Measurements from ENCODE around the gene FREM3. TPM values are rescaled to one million over a fixed set of nuclear protein-coding genes. Genes with fewer than 3 reads are reported as not detected.

The FREM3 gene
- polyA plus RNA-seq, 6 donors from 2014 or later = not detected

GRCh38 chr4:143643399-143643798, 57.1 kb downstream of the FREM3 start:
- no peak for DNase-seq
- H3K4me3 Mint-ChIP-seq = no peak overlapping the region
- H3K27ac Mint-ChIP-seq = peak overlapping the region in 1 of 6 donors; percentile 11
- H3K9me3 Mint-ChIP-seq = peaks cover 19 to 37% (median 21%) of the 10 kb centered on the region in 7 donors
- ATAC-seq (ENCODE audit: low read depth in 2 of 2) = no peak
- peaks cover 14 to 23% of the 10 kb centered on the region in 2 donors for H3K36me3 Mint-ChIP-seq
- no peaks in the 10 kb centered on the region for H3K27me3 Mint-ChIP-seq
- no peaks in the 10 kb centered on the region for H3K4me1 Mint-ChIP-seq

GRCh38 chr4:143642611-143643010, 57.9 kb downstream of the FREM3 start:
- DNase-seq = no peak
- peaks cover 0 to 4% (median 0%) of the 10 kb centered on the region in 3 donors for H3K27me3 Mint-ChIP-seq
- H3K27ac Mint-ChIP-seq = no peak overlapping the region
- H3K36me3 Mint-ChIP-seq = peaks cover 9 to 15% of the 10 kb centered on the region in 2 donors
- no peak overlapping the region for H3K4me3 Mint-ChIP-seq
- H3K9me3 Mint-ChIP-seq = peaks cover 12 to 29% (median 14%) of the 10 kb centered on the region in 7 donors
- no peaks in the 10 kb centered on the region for H3K4me1 Mint-ChIP-seq
- no peak for ATAC-seq (ENCODE audit: low read depth in 2 of 2)

- no peak overlapping the region for H3K27ac Mint-ChIP-seq
- peaks cover 2 to 3% of the 10 kb centered on the region in 2 donors for H3K36me3 Mint-ChIP-seq
- H3K9me3 Mint-ChIP-seq = peaks cover 0 to 16% (median 5%) of the 10 kb centered on the region in 7 donors
- H3K4me1 Mint-ChIP-seq = no peaks in the 10 kb centered on the region
- ATAC-seq (ENCODE audit: low read depth in 2 of 2) (no peak), DNase-seq (no peak)
- peaks cover 0 to 4% (median 0%) of the 10 kb centered on the region in 3 donors for H3K27me3 Mint-ChIP-seq
- H3K4me3 Mint-ChIP-seq = no peak overlapping the region
These were observed 59.1 kb downstream of the FREM3 start for GRCh38 chr4:143641361-143641760.

- Mint-ChIP-seq H3K27ac (no peak overlapping the region), H3K27me3 (peaks cover 0 to 22% (median 7%) of the 10 kb centered on the region in 3 donors), H3K4me3 (no peak overlapping the region), H3K9me3 (no peaks in the 10 kb centered on the region), H3K36me3 (no peaks in the 10 kb centered on the region), H3K4me1 (no peaks in the 10 kb centered on the region)
- ATAC-seq (ENCODE audit: low read depth in 2 of 2) (no peak), DNase-seq (no peak)
These were observed 65.7 kb downstream of the FREM3 start for GRCh38 chr4:143634763-143635162.

GRCh38 chr4:143633833-143634232, 66.6 kb downstream of the FREM3 start:
- ATAC-seq (ENCODE audit: low read depth in 2 of 2) (no peak), DNase-seq (no peak)
- Mint-ChIP-seq H3K27me3 (peaks cover 0 to 22% (median 7%) of the 10 kb centered on the region in 3 donors), H3K27ac (no peak overlapping the region), H3K4me3 (no peak overlapping the region), H3K9me3 (no peaks in the 10 kb centered on the region), H3K36me3 (no peaks in the 10 kb centered on the region), H3K4me1 (no peaks in the 10 kb centered on the region)

- ATAC-seq (ENCODE audit: low read depth in 2 of 2) (no peak), DNase-seq (no peak)
- H3K4me1 Mint-ChIP-seq = no peaks in the 10 kb centered on the region
- H3K27ac Mint-ChIP-seq = no peak overlapping the region
- peaks cover 0 to 3% (median 0%) of the 10 kb centered on the region in 3 donors for H3K27me3 Mint-ChIP-seq
- H3K4me3 Mint-ChIP-seq = no peak overlapping the region
- no peaks in the 10 kb centered on the region for H3K36me3 Mint-ChIP-seq
- H3K9me3 Mint-ChIP-seq = peaks cover 0 to 5% (median 0%) of the 10 kb centered on the region in 7 donors
These were observed 74.2 kb downstream of the FREM3 start for GRCh38 chr4:143626134-143626911.

- ATAC-seq (ENCODE audit: low read depth in 2 of 2) (no peak), DNase-seq (no peak)
- Mint-ChIP-seq H3K4me3 (no peak overlapping the region), H3K36me3 (no peaks in the 10 kb centered on the region), H3K27me3 (peaks cover 0 to 3% (median 0%) of the 10 kb centered on the region in 3 donors), H3K4me1 (no peaks in the 10 kb centered on the region), H3K9me3 (peaks cover 0 to 5% (median 0%) of the 10 kb centered on the region in 7 donors), H3K27ac (no peak overlapping the region)
These were observed 74.8 kb downstream of the FREM3 start for GRCh38 chr4:143625632-143626031.

GRCh38 chr4:143623896-143624295, 76.6 kb downstream of the FREM3 start:
- peaks cover 0 to 5% (median 0%) of the 10 kb centered on the region in 7 donors for H3K9me3 Mint-ChIP-seq
- no peaks in the 10 kb centered on the region for H3K36me3 Mint-ChIP-seq
- no peaks in the 10 kb centered on the region for H3K4me1 Mint-ChIP-seq
- DNase-seq (no peak), ATAC-seq (ENCODE audit: low read depth in 2 of 2) (no peak)
- H3K4me3 Mint-ChIP-seq = no peak overlapping the region
- H3K27ac Mint-ChIP-seq = no peak overlapping the region
- peaks cover 0 to 3% (median 0%) of the 10 kb centered on the region in 3 donors for H3K27me3 Mint-ChIP-seq

- H3K36me3 Mint-ChIP-seq = no peaks in the 10 kb centered on the region
- no peak for ATAC-seq (ENCODE audit: low read depth in 2 of 2)
- H3K4me1 Mint-ChIP-seq = no peaks in the 10 kb centered on the region
- no peaks in the 10 kb centered on the region for H3K27me3 Mint-ChIP-seq
- no peak for DNase-seq
- H3K9me3 Mint-ChIP-seq = no peaks in the 10 kb centered on the region
- H3K4me3 Mint-ChIP-seq = no peak overlapping the region
- H3K27ac Mint-ChIP-seq = no peak overlapping the region
These were observed 81.7 kb downstream of the FREM3 start for GRCh38 chr4:143618811-143619210.

- H3K27me3 Mint-ChIP-seq = no peaks in the 10 kb centered on the region
- H3K4me1 Mint-ChIP-seq = no peaks in the 10 kb centered on the region
- H3K4me3 Mint-ChIP-seq = no peak overlapping the region
These were observed 82.3 kb downstream of the FREM3 start for GRCh38 chr4:143617994-143618679.

GRCh38 chr4:143616771-143617170, 83.7 kb downstream of the FREM3 start:
- H3K36me3 Mint-ChIP-seq = no peaks in the 10 kb centered on the region
- no peaks in the 10 kb centered on the region for H3K27me3 Mint-ChIP-seq
- no peaks in the 10 kb centered on the region for H3K4me1 Mint-ChIP-seq
- no peak overlapping the region for H3K4me3 Mint-ChIP-seq
- DNase-seq (no peak), ATAC-seq (ENCODE audit: low read depth in 2 of 2) (no peak)
- no peaks in the 10 kb centered on the region for H3K9me3 Mint-ChIP-seq
- H3K27ac Mint-ChIP-seq = no peak overlapping the region

More at GRCh38 chr4:143617994-143618679, 82.3 kb downstream of the FREM3 start:
- DNase-seq = no peak
- Mint-ChIP-seq H3K36me3 (no peaks in the 10 kb centered on the region), H3K9me3 (no peaks in the 10 kb centered on the region), H3K27ac (no peak overlapping the region)
- ATAC-seq (ENCODE audit: low read depth in 2 of 2) = no peak

GRCh38 chr4:143609492-143609891, 91.0 kb downstream of the FREM3 start:
- Mint-ChIP-seq H3K4me1 (no peaks in the 10 kb centered on the region), H3K9me3 (peaks cover 0 to 26% (median 0%) of the 10 kb centered on the region in 7 donors)

GRCh38 chr4:143606480-143606879, 94.0 kb downstream of the FREM3 start:
- no peak overlapping the region for H3K27ac Mint-ChIP-seq
- no peaks in the 10 kb centered on the region for H3K27me3 Mint-ChIP-seq
- H3K4me3 Mint-ChIP-seq = no peak overlapping the region
- no peaks in the 10 kb centered on the region for H3K4me1 Mint-ChIP-seq
- peaks cover 0 to 7% of the 10 kb centered on the region in 2 donors for H3K36me3 Mint-ChIP-seq
- DNase-seq = no peak
- peaks cover 0 to 26% (median 2%) of the 10 kb centered on the region in 7 donors for H3K9me3 Mint-ChIP-seq
- no peak for ATAC-seq (ENCODE audit: low read depth in 2 of 2)

More at GRCh38 chr4:143609492-143609891, 91.0 kb downstream of the FREM3 start:
- H3K4me3 Mint-ChIP-seq = no peak overlapping the region
- peaks cover 0 to 7% of the 10 kb centered on the region in 2 donors for H3K36me3 Mint-ChIP-seq
- DNase-seq (no peak), ATAC-seq (ENCODE audit: low read depth in 2 of 2) (no peak)
- no peak overlapping the region for H3K27ac Mint-ChIP-seq
- no peaks in the 10 kb centered on the region for H3K27me3 Mint-ChIP-seq

GRCh38 chr4:143599827-143600226, 100.6 kb downstream of the FREM3 start:
- Mint-ChIP-seq H3K27ac (no peak overlapping the region), H3K36me3 (no peaks in the 10 kb centered on the region), H3K4me1 (peaks cover 0 to 5% (median 0%) of the 10 kb centered on the region in 3 donors), H3K4me3 (no peak overlapping the region), H3K27me3 (peaks cover 0 to 9% (median 0%) of the 10 kb centered on the region in 3 donors), H3K9me3 (peaks cover 0 to 3% (median 2%) of the 10 kb centered on the region in 7 donors)
- DNase-seq (no peak), ATAC-seq (ENCODE audit: low read depth in 2 of 2) (no peak)
